HG02943 (cell line): Measurements from ENCODE around the gene LRBA.
"Not testable (repeated sequence)": the region's sequence is repeated elsewhere in the genome, so short reads cannot be mapped to it uniquely, and the experiment has no call there.

ENCODE experiments used
- ATAC-seq: cut with Tn5 transposase; IDR thresholded peaks from one replicate; pipeline ENCODE4 v1.9.1; 2021; ENCODE audit warnings: mild to moderate bottlenecking, low read depth, moderate library complexity; ENCODE audit not compliant: unreplicated experiment

Gene LRBA

GRCh38 chr4:151014521-151015458, at the start of gene LRBA:
LRBA (minus strand) TSS chr4:151015284; CDS start chr4:151014642, 642 bp downstream.
- ATAC-seq, result peak; percentile 69

- not testable (repeated sequence) for ATAC-seq
These were observed 48.1 kb upstream of the LRBA start for GRCh38 chr4:151063143-151063542.

- ATAC-seq, result no peak
These were observed 40.5 kb upstream of the LRBA start for GRCh38 chr4:151055539-151055938.

- no peak for ATAC-seq
These were observed 37.7 kb upstream of the LRBA start for GRCh38 chr4:151052785-151053184.

GRCh38 chr4:151049430-151049884, 34.4 kb upstream of the LRBA start:
- ATAC-seq, result no peak

- no peak for ATAC-seq
These were observed 33.8 kb upstream of the LRBA start for GRCh38 chr4:151048913-151049312.

- ATAC-seq, result no peak
These were observed 31.5 kb upstream of the LRBA start for GRCh38 chr4:151046609-151047008.

GRCh38 chr4:151045907-151046306, 30.8 kb upstream of the LRBA start:
- no peak for ATAC-seq

- ATAC-seq, result no peak
These were observed 28.9 kb upstream of the LRBA start for GRCh38 chr4:151043803-151044515.

GRCh38 chr4:151039733-151040132, 24.6 kb upstream of the LRBA start:
- no peak for ATAC-seq

GRCh38 chr4:151038452-151039157, 23.5 kb upstream of the LRBA start:
- no peak for ATAC-seq

GRCh38 chr4:151035911-151036310, 20.8 kb upstream of the LRBA start:
- no peak for ATAC-seq

- ATAC-seq, result no peak
These were observed 20.2 kb upstream of the LRBA start for GRCh38 chr4:151035328-151035727.

- ATAC-seq, result no peak
These were observed 19.7 kb upstream of the LRBA start for GRCh38 chr4:151034829-151035228.

- no peak for ATAC-seq
These were observed 16.9 kb upstream of the LRBA start for GRCh38 chr4:151031831-151032605.

GRCh38 chr4:151029537-151029936, 14.5 kb upstream of the LRBA start:
- no peak for ATAC-seq

- not testable (repeated sequence) for ATAC-seq
These were observed 13.9 kb upstream of the LRBA start for GRCh38 chr4:151029006-151029405.

GRCh38 chr4:151025759-151026158, 10.7 kb upstream of the LRBA start:
- ATAC-seq, result no peak

GRCh38 chr4:151022586-151022985, 7.5 kb upstream of the LRBA start:
- no peak for ATAC-seq
